ENCODE results near the gene GREB1L. TPM values are rescaled to one million over a fixed set of nuclear protein-coding genes. Genes with fewer than 3 reads are reported as not detected.

The GREB1L gene
- total RNA-seq, 1 experiment from 2014 or later = 0.26 TPM

- TF ChIP-seq ATF2 (CRISPR knock-in tag; IDR thresholded peaks at IDR 0.05; ENCODE audit: borderline replicate concordance, low read depth) (no peak), CTCF (IDR thresholded peaks at IDR 0.05) (no peak), ATF3 (CRISPR knock-in tag; conservative IDR thresholded peaks at IDR 0.05) (no peak), CREM (CRISPR knock-in tag; IDR thresholded peaks at IDR 0.05) (no peak), ZNF671 (CRISPR knock-in tag; IDR thresholded peaks at IDR 0.05) (no peak), GTF2I (CRISPR knock-in tag; conservative IDR thresholded peaks at IDR 0.05) (no peak), SOX15 (CRISPR knock-in tag; IDR thresholded peaks at IDR 0.05) (no peak)
Observed at GRCh38 chr18:21257386-21257785, 15.4 kb downstream of the GREB1L start (continued).

- DNase-seq (ENCODE audit: low spot score) (no peak), ATAC-seq (no peak)
- Mint-ChIP-seq H3K27ac (no peak overlapping the region), H3K36me3 (no peaks in the 10 kb centered on the region), H3K9me3 (no peaks in the 10 kb centered on the region), H3K4me1 (peaks cover 45% of the 10 kb centered on the region), H3K4me3 (no peak overlapping the region), H3K27me3 (ENCODE audit: low read depth) (peaks cover 8% of the 10 kb centered on the region)
- POLR2A ChIA-PET = no interaction called here
- TF ChIP-seq IRF1 (CRISPR knock-in tag; IDR thresholded peaks at IDR 0.05) = no peak
- CTCF ChIA-PET = interaction anchor here (0.8 to 1.6 kb wide), 2 partner anchors 65 to 81 kb away, joined by 3 read pairs; no protein-coding TSS in a partner anchor
Observed at GRCh38 chr18:21260621-21261020, 18.6 kb downstream of the GREB1L start.

GRCh38 chr18:21261352-21261751, 19.3 kb downstream of the GREB1L start:
- CTCF ChIA-PET = interaction anchor here (0.8 to 1.6 kb wide), 2 partner anchors 66 to 81 kb away, joined by 3 read pairs; no protein-coding TSS in a partner anchor
- Mint-ChIP-seq H3K4me1 (peaks cover 50% of the 10 kb centered on the region), H3K36me3 (no peaks in the 10 kb centered on the region), H3K9me3 (no peaks in the 10 kb centered on the region), H3K27ac (no peak overlapping the region), H3K4me3 (no peak overlapping the region), H3K27me3 (ENCODE audit: low read depth) (peaks cover 8% of the 10 kb centered on the region)
- POLR2A ChIA-PET = no interaction called here
- no peak for DNase-seq (ENCODE audit: low spot score)
- ATAC-seq = no peak
- TF ChIP-seq MLX (CRISPR knock-in tag; IDR thresholded peaks at IDR 0.05) (no peak), CREM (CRISPR knock-in tag; IDR thresholded peaks at IDR 0.05) (no peak), SOX15 (CRISPR knock-in tag; IDR thresholded peaks at IDR 0.05) (no peak), NR1H2 (CRISPR knock-in tag; IDR thresholded peaks at IDR 0.05) (no peak), E2F5 (CRISPR knock-in tag; IDR thresholded peaks at IDR 0.05) (no peak), JUN (CRISPR knock-in tag; IDR thresholded peaks at IDR 0.05) (no peak), NR3C1 (CRISPR knock-in tag; conservative IDR thresholded peaks at IDR 0.05; ENCODE audit: low read depth) (no peak), SP1 (CRISPR knock-in tag; conservative IDR thresholded peaks at IDR 0.05) (no peak), SMAD4 (CRISPR knock-in tag; IDR thresholded peaks at IDR 0.05) (no peak), JAZF1 (CRISPR knock-in tag; IDR thresholded peaks at IDR 0.05) (no peak), ZNF512 (CRISPR knock-in tag; IDR thresholded peaks at IDR 0.05; ENCODE audit: borderline replicate concordance) (no peak), ZNF281 (CRISPR knock-in tag; IDR thresholded peaks at IDR 0.05) (no peak), ATF2 (CRISPR knock-in tag; IDR thresholded peaks at IDR 0.05; ENCODE audit: borderline replicate concordance, low read depth) (no peak), NFATC4 (CRISPR knock-in tag; IDR thresholded peaks at IDR 0.05) (no peak)

Data from WTC11 (cell line).